GM21528 (cell line): ENCODE results near the gene COA8.
"Not testable (repeated sequence)": the region's sequence is repeated elsewhere in the genome, so short reads cannot be mapped to it uniquely, and the experiment has no call there.

Experiments used
- ATAC-seq: cut with Tn5 transposase; IDR thresholded peaks from one replicate; pipeline ENCODE4 v1.9.1; 2021; ENCODE audit warnings: mild to moderate bottlenecking, moderate library complexity; ENCODE audit not compliant: unreplicated experiment, low FRiP score

Gene COA8

GRCh38 chr14:103525430-103526246 lies 37.1 kb upstream of the COA8 start:
- ATAC-seq: not testable (repeated sequence)

- no peak for ATAC-seq
These were observed 36.4 kb upstream of the COA8 start for GRCh38 chr14:103526247-103526913.

- ATAC-seq: no peak
These were observed 35.9 kb upstream of the COA8 start for GRCh38 chr14:103526914-103527248.

- no peak for ATAC-seq
These were observed 35.2 kb upstream of the COA8 start for GRCh38 chr14:103527408-103528145.

GRCh38 chr14:103528146-103528586 lies 34.6 kb upstream of the COA8 start:
- ATAC-seq: no peak

GRCh38 chr14:103528587-103529382 lies 34.0 kb upstream of the COA8 start, which contains the start of gene TRMT61A:
Gene TRMT61A (plus strand): TSS chr14:103529196. CDS start chr14:103529979, 783 bp downstream.
- ATAC-seq: peak; percentile 43

GRCh38 chr14:103529383-103530365 lies 33.1 kb upstream of the COA8 start:
- no peak for ATAC-seq

- ATAC-seq: no peak
These were observed 32.4 kb upstream of the COA8 start for GRCh38 chr14:103530390-103530789.

- ATAC-seq: no peak
These were observed 31.9 kb upstream of the COA8 start for GRCh38 chr14:103530831-103531230.

GRCh38 chr14:103531421-103532215 lies 31.1 kb upstream of the COA8 start:
- ATAC-seq: no peak

GRCh38 chr14:103532216-103533136 lies 30.3 kb upstream of the COA8 start:
- no peak for ATAC-seq

GRCh38 chr14:103533137-103533998 lies 29.4 kb upstream of the COA8 start:
- ATAC-seq: no peak

- ATAC-seq: no peak
These were observed 28.7 kb upstream of the COA8 start for GRCh38 chr14:103533999-103534575.

- ATAC-seq: no peak
These were observed 28.1 kb upstream of the COA8 start for GRCh38 chr14:103534576-103535061.

- ATAC-seq: no peak
These were observed 27.5 kb upstream of the COA8 start for GRCh38 chr14:103535081-103535890.
